GM19238 (cell line): ENCODE data around the gene WNT9B.
"Not testable (repeated sequence)": the region's sequence is repeated elsewhere in the genome, so short reads cannot be mapped to it uniquely, and the experiment has no call there.

Source experiments
- DNase-seq: peaks from one replicate; pipeline ENCODE4 v3.0.0; 2011; ENCODE audit warnings: low spot score; ENCODE audit not compliant: insufficient read length

WNT9B gene

DNA sequence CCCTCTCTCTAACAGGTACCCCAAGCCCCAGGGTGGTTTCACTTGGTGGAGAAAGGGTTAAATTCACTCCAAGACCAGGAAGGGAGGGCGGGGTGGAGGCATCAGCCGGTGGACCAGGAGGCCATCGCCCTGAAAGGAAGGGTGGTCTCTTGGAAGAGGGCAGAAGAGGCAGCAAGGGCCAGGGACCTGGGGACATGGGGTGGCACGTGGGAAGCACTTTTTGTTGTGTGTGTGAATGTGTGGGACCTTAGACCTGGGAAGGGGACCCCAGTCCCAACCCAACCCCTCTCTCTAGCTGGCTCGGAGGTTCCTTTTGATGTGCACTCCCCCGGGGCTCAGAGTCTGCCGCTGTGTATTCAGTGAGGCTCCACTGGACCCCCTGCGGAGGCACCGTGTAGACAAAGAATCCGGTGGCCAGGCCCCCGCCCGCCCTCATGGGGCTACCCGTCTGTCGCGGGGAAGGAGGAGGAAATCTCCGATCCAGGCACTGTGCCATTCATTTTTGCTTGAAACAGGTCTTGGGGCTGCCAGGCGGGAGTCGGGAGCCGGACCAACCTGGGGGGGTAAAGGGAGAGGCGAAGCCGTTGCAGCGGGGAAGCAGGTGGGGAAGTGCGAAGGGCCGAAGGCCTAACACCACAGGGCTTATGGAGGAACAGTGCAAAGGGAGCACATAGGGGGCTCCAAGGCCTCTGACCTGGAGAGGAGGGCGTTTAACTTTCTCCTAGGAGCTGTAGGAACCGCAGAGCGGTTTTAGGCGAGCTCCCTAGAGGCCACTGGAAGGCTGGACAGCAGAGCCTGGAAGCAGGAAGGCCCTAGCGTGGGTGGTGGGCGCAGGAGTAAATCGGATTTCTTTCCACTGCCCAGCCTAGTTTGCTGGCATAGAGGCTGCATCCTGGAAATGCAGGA is 29.6 kb upstream of the WNT9B start:
- no peak for DNase-seq

DNA sequence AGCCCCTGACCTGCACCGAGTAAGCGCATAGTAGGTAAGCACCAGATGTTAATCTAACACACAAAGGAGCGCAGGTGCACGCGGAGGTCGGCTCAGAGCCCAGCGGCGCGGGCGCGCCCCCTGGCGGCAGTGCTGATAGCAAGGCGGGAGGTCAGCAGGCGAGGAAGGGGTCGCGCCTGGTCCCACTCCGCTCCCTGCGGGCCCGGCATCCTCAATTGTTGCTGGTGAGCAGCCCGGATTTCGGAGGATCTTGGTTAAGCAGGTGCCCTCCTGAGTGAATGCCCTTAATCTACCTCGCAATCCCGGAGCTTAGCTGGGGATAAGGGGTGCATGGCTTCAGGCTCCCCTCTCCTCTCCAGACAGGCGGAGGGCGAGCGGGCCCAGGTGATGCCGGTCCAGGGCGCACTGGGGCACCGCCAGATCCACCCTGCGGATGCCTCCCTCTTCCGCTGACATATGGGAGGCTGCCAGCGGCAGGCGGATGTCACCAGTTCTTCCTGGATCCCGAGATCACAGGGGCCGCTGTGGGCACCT is 28.9 kb upstream of the WNT9B start:
- DNase-seq = no peak

GRCh38 chr17:46823657-46824056 is 27.7 kb upstream of the WNT9B start:
- no peak for DNase-seq

- no peak for DNase-seq
Measured at GRCh38 chr17:46826116-46826515, 25.3 kb upstream of the WNT9B start.

DNA sequence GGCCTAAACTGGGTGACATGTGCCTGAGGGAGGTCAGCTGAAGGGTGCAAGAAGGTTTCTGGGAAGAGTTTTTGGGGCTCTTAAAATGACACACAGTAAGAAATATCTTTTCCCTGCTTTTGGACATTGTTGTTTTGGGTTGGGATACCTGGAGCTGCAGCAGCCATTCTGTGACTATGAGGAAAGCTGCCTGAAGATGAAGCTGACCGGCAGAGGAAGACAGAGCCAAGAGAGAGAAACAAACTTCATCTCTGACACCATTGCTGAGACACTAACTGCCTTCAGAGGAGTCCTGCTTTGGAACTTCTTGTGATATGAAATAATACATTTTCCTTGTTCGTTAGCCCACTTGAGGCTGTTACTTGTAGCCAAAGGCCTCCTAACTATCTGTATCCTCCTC is 24.1 kb upstream of the WNT9B start:
- DNase-seq = no peak

- DNase-seq = no peak
Measured at GRCh38 chr17:46831573-46832330, 19.6 kb upstream of the WNT9B start.

DNA sequence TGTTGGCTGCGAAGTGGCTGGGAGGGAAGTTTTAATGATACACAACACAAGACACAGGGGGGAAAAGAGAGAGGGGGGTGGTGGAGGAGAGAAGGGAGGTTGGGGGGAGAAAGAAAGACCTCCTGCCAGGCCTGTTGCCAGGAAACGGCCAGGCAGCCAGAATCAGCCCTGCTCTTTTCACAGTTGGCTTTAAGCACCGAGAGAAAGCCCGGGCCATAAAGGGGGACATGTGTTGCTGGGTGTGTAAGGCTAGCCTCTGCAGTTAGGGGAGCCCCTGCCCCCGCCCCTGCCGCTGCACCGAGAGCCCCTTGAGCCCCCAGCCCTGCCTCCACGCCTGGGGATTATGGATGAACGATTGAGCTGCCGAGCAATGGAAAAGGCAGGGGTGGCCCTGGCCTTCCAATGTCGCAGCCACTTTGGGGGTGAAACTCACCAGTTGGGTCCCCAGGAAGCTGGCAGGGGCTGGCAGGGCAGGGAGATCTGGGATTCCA is 19.0 kb upstream of the WNT9B start:
- DNase-seq = no peak

DNA sequence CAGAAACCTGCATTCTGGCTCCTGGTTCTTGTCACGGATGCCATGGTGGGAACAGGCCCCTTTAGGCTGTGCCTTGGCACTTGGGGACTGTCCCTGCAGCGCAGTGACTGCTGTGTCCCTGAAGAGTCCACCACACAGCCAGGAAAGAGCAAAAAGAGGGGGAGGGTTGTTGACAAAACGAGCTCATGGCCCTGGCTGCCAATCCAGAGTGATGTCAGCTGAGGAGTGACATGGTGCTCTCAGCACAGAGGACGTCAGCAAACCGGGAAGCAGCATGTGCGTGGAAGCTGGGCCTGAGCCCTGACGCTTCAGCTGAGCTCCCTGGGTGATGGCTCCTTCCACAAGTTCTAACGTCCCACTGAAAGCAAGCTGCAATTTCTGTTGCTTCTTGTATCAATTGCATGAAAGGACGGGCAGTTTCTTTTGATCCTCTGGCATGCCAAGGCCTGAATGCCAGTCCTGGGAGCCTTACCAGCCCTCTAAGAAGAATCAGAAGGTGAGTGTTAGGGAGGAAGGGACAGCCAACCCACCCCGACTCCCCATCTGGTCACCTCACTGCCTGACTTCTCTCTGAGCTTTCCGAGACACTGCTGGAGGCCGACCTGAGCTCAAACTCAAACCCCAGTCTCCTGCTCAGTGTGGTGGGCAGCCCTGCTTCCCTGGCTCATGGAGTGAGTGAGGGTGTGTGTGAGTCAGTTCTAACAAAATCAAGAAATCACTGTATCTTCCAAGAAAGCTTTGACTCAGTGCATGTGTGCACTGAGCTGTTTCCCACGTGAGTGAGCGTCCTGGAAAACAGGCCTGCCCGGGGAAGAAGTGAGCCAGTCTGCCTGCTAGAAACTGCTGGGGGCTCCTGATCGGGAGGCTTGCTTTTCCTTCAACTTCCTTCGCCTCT is 18.2 kb upstream of the WNT9B start:
- DNase-seq = no peak

- DNase-seq = no peak
Measured at GRCh38 chr17:46833840-46834208, 17.6 kb upstream of the WNT9B start.

- no peak for DNase-seq
Measured at GRCh38 chr17:46834846-46835245, 16.5 kb upstream of the WNT9B start.

DNA sequence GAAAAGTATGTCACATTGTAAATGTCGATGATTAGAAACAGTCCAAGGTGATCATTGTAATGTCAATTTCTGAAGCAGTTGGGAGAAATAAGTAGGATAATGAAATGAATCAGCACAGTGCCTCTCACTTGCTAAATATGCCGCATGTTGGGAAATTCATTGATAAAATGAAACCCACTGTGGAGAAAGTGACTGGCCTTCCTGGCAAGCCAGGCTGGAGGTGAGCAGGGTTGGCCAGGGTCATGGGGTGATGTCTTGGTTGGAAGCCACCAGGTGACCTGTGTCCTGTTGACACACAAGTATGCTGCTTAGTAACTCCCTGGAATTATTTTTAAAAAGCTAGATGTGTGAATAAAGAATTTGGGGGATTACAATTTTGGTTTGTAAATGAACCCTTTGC is 14.9 kb upstream of the WNT9B start:
- DNase-seq = no peak

GRCh38 chr17:46837521-46837920 is 13.9 kb upstream of the WNT9B start:
- no peak for DNase-seq

DNA sequence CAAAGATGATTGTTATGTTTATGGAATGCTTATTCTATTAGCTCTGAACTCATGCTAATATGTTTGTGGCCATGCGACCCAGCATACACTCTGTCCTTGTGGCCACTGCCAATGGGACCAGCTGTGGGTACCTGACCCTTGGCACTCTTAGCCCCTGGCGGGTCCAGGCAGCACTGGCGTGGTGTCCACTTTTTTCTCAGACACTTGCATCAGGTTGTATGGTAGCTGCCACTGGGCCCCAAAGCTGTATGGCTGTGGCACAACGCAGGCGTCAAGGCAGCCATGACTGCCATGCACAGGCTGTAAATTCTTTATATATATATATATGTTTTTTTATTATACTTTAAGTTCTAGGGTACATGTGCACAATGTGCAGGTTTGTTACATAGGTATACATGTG is 12.2 kb upstream of the WNT9B start:
- no peak for DNase-seq

DNA sequence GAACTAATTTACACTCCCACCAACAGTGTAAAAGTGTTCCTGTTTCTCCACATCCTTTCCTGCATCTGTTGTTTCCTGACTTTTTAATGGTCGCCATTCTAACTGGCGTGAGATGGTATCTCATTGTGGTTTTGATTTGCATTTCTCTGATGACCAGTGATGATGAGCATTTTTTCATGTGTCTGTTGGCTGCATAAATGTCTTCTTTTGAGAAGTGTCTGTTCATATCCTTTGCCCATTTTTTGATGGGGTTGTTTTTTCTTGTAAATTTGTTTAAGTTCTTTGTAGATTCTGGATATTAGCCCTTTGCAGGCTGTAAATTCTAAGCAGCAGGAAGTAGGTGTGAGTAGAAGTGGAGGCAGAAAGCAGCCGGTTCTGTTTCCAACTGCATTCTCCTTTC is 10.8 kb upstream of the WNT9B start:
- DNase-seq = not testable (repeated sequence)

- no peak for DNase-seq
Measured at GRCh38 chr17:46841561-46842379, 9.6 kb upstream of the WNT9B start.

GRCh38 chr17:46842835-46843234 is 8.5 kb upstream of the WNT9B start:
- DNase-seq = no peak

- DNase-seq = no peak
Measured at GRCh38 chr17:46847204-46848191, 3.9 kb upstream of the WNT9B start.

- DNase-seq = no peak
Measured at GRCh38 chr17:46848534-46848933, 2.8 kb upstream of the WNT9B start.

DNA sequence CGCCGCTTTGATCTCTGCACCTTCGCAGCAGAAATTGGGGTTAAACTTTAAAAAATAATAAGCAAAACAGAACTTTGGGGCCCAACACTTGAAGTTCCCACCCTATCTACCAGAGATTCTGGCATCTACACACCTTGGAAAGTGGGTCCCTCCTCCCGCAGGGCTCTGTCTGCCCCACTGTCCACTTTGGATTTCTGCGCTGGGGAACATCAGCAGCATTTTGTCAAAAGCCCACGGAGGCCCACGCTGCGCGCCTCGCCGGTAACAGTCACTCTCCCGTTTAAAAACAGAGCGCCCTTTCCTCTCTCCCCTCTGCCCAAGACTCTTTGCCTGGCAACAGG is 725 bp upstream of the WNT9B start:
- no peak for DNase-seq
